GM18868 (cell line): ENCODE data around the gene FOXD4.
A peak's percentile ranks its signal among the peaks of the same experiment; 100 is the strongest.
"Not testable (repeated sequence)": the region's sequence is repeated elsewhere in the genome, so short reads cannot be mapped to it uniquely, and the experiment has no call there.

Source experiments
- ATAC-seq: cut with Tn5 transposase; IDR thresholded peaks from one replicate; pipeline ENCODE4 v1.9.1; 2021; ENCODE audit warnings: mild to moderate bottlenecking, moderate library complexity; ENCODE audit not compliant: unreplicated experiment

FOXD4 gene

GRCh38 chr9:117995-118467, at the start of gene FOXD4:
Gene FOXD4, minus strand, starts transcription at chr9:118417. Its CDS starts 298 bp downstream, at chr9:118119.
- not testable (repeated sequence) for ATAC-seq

GRCh38 chr9:159871-160270, 41.7 kb upstream of the FOXD4 start:
- ATAC-seq, result not testable (repeated sequence)

GRCh38 chr9:151173-151572, 33.0 kb upstream of the FOXD4 start:
- ATAC-seq, result not testable (repeated sequence)

GRCh38 chr9:139880-140279, 21.7 kb upstream of the FOXD4 start:
- ATAC-seq, result not testable (repeated sequence)

- not testable (repeated sequence) for ATAC-seq
Measured at GRCh38 chr9:117144-117994, 848 bp downstream of the FOXD4 start.

GRCh38 chr9:116239-117077, 1.8 kb downstream of the FOXD4 start:
- not testable (repeated sequence) for ATAC-seq

GRCh38 chr9:115118-115451, 3.1 kb downstream of the FOXD4 start:
- not testable (repeated sequence) for ATAC-seq

GRCh38 chr9:114267-115117, 3.7 kb downstream of the FOXD4 start:
- ATAC-seq, result peak; percentile 12

- peak; percentile 76 for ATAC-seq
Measured at GRCh38 chr9:113468-114266, 4.5 kb downstream of the FOXD4 start.

GRCh38 chr9:112589-113467, 5.4 kb downstream of the FOXD4 start:
- not testable (repeated sequence) for ATAC-seq

GRCh38 chr9:110672-111071, 7.5 kb downstream of the FOXD4 start:
- ATAC-seq, result not testable (repeated sequence)

GRCh38 chr9:109540-109939, 8.7 kb downstream of the FOXD4 start:
- ATAC-seq, result not testable (repeated sequence)

GRCh38 chr9:108742-109495, 9.3 kb downstream of the FOXD4 start:
- not testable (repeated sequence) for ATAC-seq

GRCh38 chr9:105991-106390, 12.2 kb downstream of the FOXD4 start:
- not testable (repeated sequence) for ATAC-seq

GRCh38 chr9:100430-100829, 17.8 kb downstream of the FOXD4 start:
- ATAC-seq, result not testable (repeated sequence)

- not testable (repeated sequence) for ATAC-seq
Measured at GRCh38 chr9:99867-100266, 18.4 kb downstream of the FOXD4 start.

GRCh38 chr9:98775-99174, 19.4 kb downstream of the FOXD4 start:
- not testable (repeated sequence) for ATAC-seq

- ATAC-seq, result not testable (repeated sequence)
Measured at GRCh38 chr9:94992-95391, 23.2 kb downstream of the FOXD4 start.
